HepG2 (cell line): Measurements from ENCODE around the gene ZNRD2. TPM values are rescaled to one million over a fixed set of nuclear protein-coding genes. Genes with fewer than 3 reads are reported as not detected.

Experiments
- ATAC-seq: fragments of 200-7000 bp; cut with Tn5 transposase; 3 replicates; pipeline ENCODE4 v1.9.1; 2020; ENCODE audit warnings: mild to moderate bottlenecking, moderate library complexity
- BruUV-seq: library from RNA; stranded (reverse); fragments of 400-500 nt; replicated peaks from 2 replicates; lab custom pipeline; 2021; lab: Mats Ljungman, UMichigan
- CTCF ChIA-PET: fragments of 300-600 bp; formaldehyde crosslinking; extraction: SDS; loops from one replicate; lab custom pipeline; 2021; ENCODE audit warnings: low total read pairs, inconsistent platforms, low intra/inter-chr PET ratio; lab: Yijun Ruan, JAX
- POLR2A ChIA-PET: fragments of 350-600 bp; sonication (Branson Sonifier 250); formaldehyde crosslinking; loops from one replicate; lab custom pipeline; 2020; ENCODE audit warnings: antibody characterized with exemption, inconsistent platforms; lab: Yijun Ruan, JAX
- DNase-seq: peaks from one replicate; pipeline ENCODE4 v3.0.0-alpha.2; 2015; ENCODE audit warnings: low spot score
- FAIRE-seq: peaks from 3 replicates; lab custom pipeline; 2011; peaks lifted over from hg19 to GRCh38; lab: Jason Lieb, UNC
- H2AFZ ChIP-seq: one replicate; pipeline ENCODE4 v1.6.1; 2011; ENCODE audit warnings: low read length, inconsistent platforms
- H3K27ac ChIP-seq: fragments of 300-600 bp; 3 replicates; pipeline ENCODE4 v1.8.0; 2011; ENCODE audit warnings: mixed run types, mild to moderate bottlenecking, mixed read lengths, low read length, inconsistent platforms; ENCODE audit not compliant: insufficient read depth; ENCODE audit errors: extremely low read length
- H3K27me3 ChIP-seq, 2 experiments: fragments of 200-600 bp in 1 of 2; 2 replicates in 1 of 2; 3 replicates in 1 of 2; pipeline versions ENCODE4 v1.6.0 to v1.8.0; 2011; ENCODE audit warnings: low read length in 2 of 2, mild to moderate bottlenecking in 2 of 2, moderate library complexity in 2 of 2, inconsistent platforms in 1 of 2; ENCODE audit not compliant: insufficient read depth in 2 of 2, control insufficient read depth in 1 of 2
- H3K36me3 ChIP-seq, 2 experiments: fragments of 200-600 bp in 1 of 2; replicated peaks in 1 of 2; 2 replicates in 1 of 2; 3 replicates in 1 of 2; pipeline versions ENCODE4 v1.5.1 to v1.8.0; 2011; ENCODE audit warnings: low read length in 2 of 2, inconsistent platforms in 1 of 2; ENCODE audit not compliant: insufficient read depth in 2 of 2, control insufficient read depth in 1 of 2
- H3K4me1 ChIP-seq: 2 replicates; pipeline ENCODE4 v1.5.1; 2012; ENCODE audit warnings: low read length, inconsistent platforms; ENCODE audit not compliant: insufficient read depth
- H3K4me2 ChIP-seq: 2 replicates; pipeline ENCODE4 v1.6.0; 2011; ENCODE audit warnings: low read depth, low read length, inconsistent platforms
- H3K4me3 ChIP-seq, 3 experiments: fragments of 200-600 bp in 1 of 3; sonication (generic), shearing (Covaris generic) in 1 of 3; replicated peaks in 1 of 3; 2 replicates each; pipeline ENCODE4 v1.5.1; 2011 to 2016; ENCODE audit warnings: low read length in 3 of 3, inconsistent platforms in 2 of 3, low read depth in 2 of 3, mild to moderate bottlenecking in 2 of 3, control low read depth in 1 of 3, mixed read lengths in 1 of 3; ENCODE audit not compliant: insufficient read depth in 1 of 3
- H3K79me2 ChIP-seq: one replicate; pipeline ENCODE4 v1.6.1; 2011; ENCODE audit warnings: low read length, inconsistent platforms; ENCODE audit not compliant: insufficient read depth
- H3K9ac ChIP-seq: 2 replicates; pipeline ENCODE4 v1.6.0; 2011; ENCODE audit warnings: mild to moderate bottlenecking, low read depth, low read length, inconsistent platforms; ENCODE audit not compliant: insufficient read depth
- H3K9me3 ChIP-seq: 2 replicates; pipeline ENCODE4 v1.5.1; 2012; ENCODE audit warnings: mild to moderate bottlenecking, low read length
- H4K20me1 ChIP-seq: 2 replicates; pipeline ENCODE4 v1.6.0; 2011; ENCODE audit warnings: inconsistent platforms, mild to moderate bottlenecking, low read length, moderate library complexity; ENCODE audit not compliant: insufficient read depth
- CHCHD3 ChIP-seq: sonication (generic); formaldehyde crosslinking; IDR thresholded peaks from 2 replicates; pipeline ENCODE4 v1.8.0; 2022; ENCODE audit warnings: mild to moderate bottlenecking, missing genetic modification reagents, moderate library complexity
- GLI4 ChIP-seq: sonication (generic); formaldehyde crosslinking; IDR thresholded peaks from 2 replicates; pipeline ENCODE4 v1.5.1; 2020; ENCODE audit warnings: missing genetic modification reagents, mild to moderate bottlenecking, moderate library complexity, borderline replicate concordance
- HMG20A ChIP-seq: IDR thresholded peaks from 2 replicates; pipeline ENCODE4 v1.6.1; 2016; ENCODE audit warnings: borderline replicate concordance
- IKZF1 ChIP-seq: fragments of 450-650 bp; IDR thresholded peaks from 2 replicates; pipeline ENCODE4 v1.7.1; 2016
- NR2C2 ChIP-seq: sonication (generic); formaldehyde crosslinking; IDR thresholded peaks from 2 replicates; pipeline ENCODE4 v1.4.0; 2020; ENCODE audit warnings: missing genetic modification reagents, mild to moderate bottlenecking, moderate library complexity, borderline replicate concordance
- TRIM24 ChIP-seq: sonication (generic); formaldehyde crosslinking; IDR thresholded peaks from 2 replicates; pipeline ENCODE4 v1.8.0; 2022; ENCODE audit warnings: mild to moderate bottlenecking, missing genetic modification reagents
- ZSCAN25 ChIP-seq: sonication (generic); formaldehyde crosslinking; IDR thresholded peaks from 2 replicates; pipeline ENCODE4 v1.8.0; 2022; ENCODE audit warnings: mild to moderate bottlenecking, missing genetic modification reagents
- WGBS: methylation state at CpG from one replicate; pipeline ENCODE4 v1.1.6; 2017; ENCODE audit warnings: low lambda C conversion rate; 5-methylcytosine and 5-hydroxymethylcytosine counted together
- in situ Hi-C: cut with HindIII; loops from 2 replicates; pipeline ENCODE4 v1.10.0; 2017; ENCODE audit warnings: low pct_unique_long_range_greater_than_20kb; ENCODE audit not compliant: extremely low pct_ligation_motif_present
- intact Hi-C: fragments of 100-400 bp; cut with micrococcal nuclease; formaldehyde crosslinking; loops from one replicate; pipeline ENCODE4 v1.10.0; 2022; ENCODE audit not compliant: unreplicated experiment
- polyA plus RNA-seq, 8 experiments: library from polyadenylated mRNA; depleted of rRNA in 3 of 8; stranded (reverse) in 7 of 8; unstranded in 1 of 8; fragments of >200 nt; fragmentation: Illumina TruSeq in 4 of 8; extraction: Trizol in 4 of 8; gene quantifications; 2 replicates each; pipeline versions ENCODE4 v1.2.1 to v1.2.3, GENCODE V29; 2011 to 2016; ENCODE audit warnings: low read depth in 4 of 8, missing spikeins in 1 of 8, mixed read lengths in 1 of 8; ENCODE audit not compliant: insufficient read depth in 1 of 8
- total RNA-seq, 5 experiments: library from RNA; depleted of rRNA; stranded (reverse); fragments of >200 nt; fragmentation: Illumina TruSeq; extraction: Trizol; gene quantifications; 2 replicates each; pipeline ENCODE4 v1.2.3, GENCODE V29; 2016; ENCODE audit warnings: low read depth in 1 of 5
- TF ChIP-seq, protein P1 (sequence below): sonication (generic); formaldehyde crosslinking; conservative IDR thresholded peaks from 2 replicates; pipeline ENCODE4 v1.4.0; 2020; ENCODE audit warnings: mild to moderate bottlenecking, missing genetic modification reagents, moderate library complexity
- TF ChIP-seq, protein P2 (sequence below): sonication (generic); formaldehyde crosslinking; IDR thresholded peaks from 2 replicates; pipeline ENCODE4 v1.4.0; 2020; ENCODE audit warnings: missing genetic modification reagents

ZNRD2 gene
- total and polyA plus RNA-seq, 2 of the 13 experiments (the other 11 are each of a cell fraction or from before 2014, with no cell fraction given): 29.2 to 34.0 TPM

DNA sequence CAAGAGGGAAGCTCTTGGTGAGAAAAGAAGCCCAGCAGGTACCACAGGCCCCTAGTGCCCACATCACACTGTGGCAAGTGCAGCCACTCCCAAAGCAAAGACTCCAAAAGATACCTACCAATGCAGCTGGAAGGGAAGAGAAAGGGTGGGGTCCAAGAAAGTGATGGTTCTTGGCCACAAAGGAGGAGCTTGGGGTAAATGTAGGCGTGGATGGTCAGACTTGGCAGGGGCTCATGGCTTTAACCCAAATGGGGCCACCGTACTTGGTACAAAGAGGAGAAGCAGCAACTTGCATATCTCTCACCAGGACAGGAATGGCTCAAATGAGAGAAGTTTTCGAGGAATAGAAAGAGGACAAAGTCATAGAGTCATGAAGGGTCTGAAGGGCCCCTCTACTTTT is 39.0 kb downstream of the ZNRD2 start:
- no peak for ATAC-seq
- DNase-seq: no peak
- intact Hi-C loops (no loop called here), in situ Hi-C loops (no loop called here)
- no peak for TF ChIP-seq IKZF1
- TF ChIP-seq, protein P1, sequence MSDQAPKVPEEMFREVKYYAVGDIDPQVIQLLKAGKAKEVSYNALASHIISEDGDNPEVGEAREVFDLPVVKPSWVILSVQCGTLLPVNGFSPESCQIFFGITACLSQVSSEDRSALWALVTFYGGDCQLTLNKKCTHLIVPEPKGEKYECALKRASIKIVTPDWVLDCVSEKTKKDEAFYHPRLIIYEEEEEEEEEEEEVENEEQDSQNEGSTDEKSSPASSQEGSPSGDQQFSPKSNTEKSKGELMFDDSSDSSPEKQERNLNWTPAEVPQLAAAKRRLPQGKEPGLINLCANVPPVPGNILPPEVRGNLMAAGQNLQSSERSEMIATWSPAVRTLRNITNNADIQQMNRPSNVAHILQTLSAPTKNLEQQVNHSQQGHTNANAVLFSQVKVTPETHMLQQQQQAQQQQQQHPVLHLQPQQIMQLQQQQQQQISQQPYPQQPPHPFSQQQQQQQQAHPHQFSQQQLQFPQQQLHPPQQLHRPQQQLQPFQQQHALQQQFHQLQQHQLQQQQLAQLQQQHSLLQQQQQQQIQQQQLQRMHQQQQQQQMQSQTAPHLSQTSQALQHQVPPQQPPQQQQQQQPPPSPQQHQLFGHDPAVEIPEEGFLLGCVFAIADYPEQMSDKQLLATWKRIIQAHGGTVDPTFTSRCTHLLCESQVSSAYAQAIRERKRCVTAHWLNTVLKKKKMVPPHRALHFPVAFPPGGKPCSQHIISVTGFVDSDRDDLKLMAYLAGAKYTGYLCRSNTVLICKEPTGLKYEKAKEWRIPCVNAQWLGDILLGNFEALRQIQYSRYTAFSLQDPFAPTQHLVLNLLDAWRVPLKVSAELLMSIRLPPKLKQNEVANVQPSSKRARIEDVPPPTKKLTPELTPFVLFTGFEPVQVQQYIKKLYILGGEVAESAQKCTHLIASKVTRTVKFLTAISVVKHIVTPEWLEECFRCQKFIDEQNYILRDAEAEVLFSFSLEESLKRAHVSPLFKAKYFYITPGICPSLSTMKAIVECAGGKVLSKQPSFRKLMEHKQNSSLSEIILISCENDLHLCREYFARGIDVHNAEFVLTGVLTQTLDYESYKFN: no peak
- no peak for TF ChIP-seq GLI4 (CRISPR knock-in tag)
- no peak for TF ChIP-seq HMG20A (CRISPR knock-in tag)
- no peak for TF ChIP-seq ZSCAN25
- TF ChIP-seq, protein P2, sequence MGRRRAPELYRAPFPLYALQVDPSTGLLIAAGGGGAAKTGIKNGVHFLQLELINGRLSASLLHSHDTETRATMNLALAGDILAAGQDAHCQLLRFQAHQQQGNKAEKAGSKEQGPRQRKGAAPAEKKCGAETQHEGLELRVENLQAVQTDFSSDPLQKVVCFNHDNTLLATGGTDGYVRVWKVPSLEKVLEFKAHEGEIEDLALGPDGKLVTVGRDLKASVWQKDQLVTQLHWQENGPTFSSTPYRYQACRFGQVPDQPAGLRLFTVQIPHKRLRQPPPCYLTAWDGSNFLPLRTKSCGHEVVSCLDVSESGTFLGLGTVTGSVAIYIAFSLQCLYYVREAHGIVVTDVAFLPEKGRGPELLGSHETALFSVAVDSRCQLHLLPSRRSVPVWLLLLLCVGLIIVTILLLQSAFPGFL (CRISPR knock-in tag): no peak
- TF ChIP-seq CHCHD3 (CRISPR knock-in tag): no peak
- no peak for TF ChIP-seq NR2C2 (CRISPR knock-in tag)
- TF ChIP-seq TRIM24 (CRISPR knock-in tag): no peak
- H3K4me1 ChIP-seq: peaks cover 37% of the 10 kb centered on the region
- no peak overlapping the region for H3K4me3 ChIP-seq
- CTCF ChIA-PET: no interaction called here
- no peaks in the 10 kb centered on the region for H3K9me3 ChIP-seq
- H2AFZ ChIP-seq: no peak overlapping the region
- POLR2A ChIA-PET: interaction anchor here (1.0 to 1.7 kb wide), 3 partner anchors 15 to 54 kb away, joined by 3 to 5 read pairs (median 4); partner anchors contain the start of genes RELA and SIPA1
- no TSS peak for BruUV-seq
- H3K27me3 ChIP-seq: no peaks in the 10 kb centered on the region; a peak in 1 of 5 replicates
- H3K36me3 ChIP-seq: peaks cover 29 to 65% of the 10 kb centered on the region in 2 experiments
- no peak overlapping the region for H3K27ac ChIP-seq
- FAIRE-seq: no peak
- H3K4me2 ChIP-seq: no peak overlapping the region
- H3K79me2 ChIP-seq: peaks cover 46% of the 10 kb centered on the region
- peaks cover 21% of the 10 kb centered on the region; the same call in 1 of the 2 replicates for H4K20me1 ChIP-seq
- 91% methylated on average over 3 of the region's 3 CpGs for WGBS
- no peak overlapping the region for H3K9ac ChIP-seq
